GM12878 (cell line): ENCODE results near the gene TOX4. TPM values are rescaled to one million over a fixed set of nuclear protein-coding genes. Genes with fewer than 3 reads are reported as not detected.

Source experiments
- JUND ChIP-seq: IDR thresholded peaks from 2 replicates; pipeline ENCODE4 v1.6.1; 2012; ENCODE audit warnings: low read depth, mild to moderate bottlenecking, low read length, improper control_type of control experiment, moderate library complexity
- KLF5 ChIP-seq: fragments of 450-650 bp; IDR thresholded peaks from 2 replicates; pipeline ENCODE4 v1.6.1; 2014; ENCODE audit warnings: mild to moderate bottlenecking; ENCODE audit not compliant: partially characterized antibody
- NBN ChIP-seq: fragments of 450-650 bp; IDR thresholded peaks from 2 replicates; pipeline ENCODE4 v1.6.1; 2016
- SMAD1 ChIP-seq: fragments of 450-650 bp; IDR thresholded peaks from 2 replicates; pipeline ENCODE4 v1.6.1; 2018; ENCODE audit warnings: mild to moderate bottlenecking, low read depth; ENCODE audit not compliant: partially characterized antibody
- SP1 ChIP-seq: IDR thresholded peaks from one replicate; pipeline ENCODE4 v1.6.1; 2011; ENCODE audit warnings: low read depth, low read length
- ZNF207 ChIP-seq: fragments of 450-650 bp; IDR thresholded peaks from 2 replicates; pipeline ENCODE4 v1.6.1; 2014; ENCODE audit warnings: antibody characterized with exemption, mild to moderate bottlenecking, borderline replicate concordance
- ZNF24 ChIP-seq: fragments of 450-650 bp; IDR thresholded peaks from 2 replicates; pipeline ENCODE4 v1.6.1; 2017; ENCODE audit warnings: antibody characterized with exemption, mild to moderate bottlenecking
- polyA plus RNA-seq, 11 experiments: library from polyadenylated mRNA; depleted of rRNA in 4 of 11; unstranded in 6 of 11; stranded (reverse) in 5 of 11; fragments of >200 nt; fragmentation: Nextera tagmentation in 4 of 11; fragmentation: Illumina TruSeq in 1 of 11; extraction: Ambion mirVana in 4 of 11; extraction: Trizol in 1 of 11; gene quantifications; 1 replicate in 1 of 11; 2 replicates in 10 of 11; pipeline versions ENCODE4 v1.2.1 to v1.2.3, GENCODE V29; 2011 to 2016; ENCODE audit warnings: inconsistent platforms in 2 of 11, missing spikeins in 2 of 11, low read depth in 1 of 11
- total RNA-seq, 4 experiments: library from RNA; depleted of rRNA in 3 of 4; stranded (reverse); fragments of >200 nt in 3 of 4; fragmentation: Illumina TruSeq in 1 of 4; extraction: Trizol in 1 of 4; gene quantifications; 2 replicates each; pipeline versions ENCODE4 v1.2.1 to v1.2.3, GENCODE V29; 2013 to 2021
- TF ChIP-seq, protein P1 (sequence below): fragments of 450-650 bp; IDR thresholded peaks from 2 replicates; pipeline ENCODE4 v1.6.1; 2016; ENCODE audit warnings: mild to moderate bottlenecking, moderate library complexity, borderline replicate concordance
- TF ChIP-seq, protein P2 (sequence below): fragments of 450-650 bp; IDR thresholded peaks from 2 replicates; pipeline ENCODE4 v1.6.1; 2016; ENCODE audit warnings: mild to moderate bottlenecking
- TF ChIP-seq, protein P3 (sequence below), 3 experiments: IDR thresholded peaks in 2 of 3; conservative IDR thresholded peaks in 1 of 3; 2 replicates each; pipeline ENCODE4 v1.5.1; 2011; ENCODE audit warnings: low read depth in 3 of 3, low read length in 3 of 3, mild to moderate bottlenecking in 3 of 3, control low read depth in 2 of 3, moderate library complexity in 2 of 3, inconsistent platforms in 1 of 3, mixed read lengths in 1 of 3; ENCODE audit not compliant: control insufficient read depth in 2 of 3, insufficient read depth in 1 of 3; ENCODE audit errors: extremely low read depth in 1 of 3

The TOX4 gene
- total and polyA plus RNA-seq, 10 of the 15 experiments (the other 5 are each of a cell fraction or from before 2014, with no cell fraction given): 18.4 to 113 (median 55.2) TPM

DNA sequence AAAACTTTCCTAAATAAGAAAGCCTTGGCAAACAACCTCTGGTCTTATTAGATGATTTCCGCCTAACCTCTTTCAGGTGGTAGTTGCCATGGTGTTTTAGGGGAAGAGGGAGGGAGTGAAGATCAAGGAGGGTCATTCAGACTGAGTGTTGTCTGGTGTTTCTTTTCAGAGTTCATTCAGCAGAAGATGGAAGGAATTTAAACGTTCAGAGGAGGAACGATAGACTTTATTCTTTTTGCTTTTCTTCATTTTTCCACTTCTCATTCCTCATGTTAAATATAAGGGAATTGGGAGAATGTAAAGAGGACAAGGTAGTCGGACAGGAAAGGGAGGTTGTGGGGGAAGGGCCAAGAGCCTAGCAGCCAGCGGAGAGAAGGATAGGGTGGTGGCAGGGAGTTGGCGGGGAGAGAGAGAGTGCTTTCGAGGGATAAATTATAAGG is 66.5 kb downstream of the TOX4 start (continued):
- TF ChIP-seq, protein P1, sequence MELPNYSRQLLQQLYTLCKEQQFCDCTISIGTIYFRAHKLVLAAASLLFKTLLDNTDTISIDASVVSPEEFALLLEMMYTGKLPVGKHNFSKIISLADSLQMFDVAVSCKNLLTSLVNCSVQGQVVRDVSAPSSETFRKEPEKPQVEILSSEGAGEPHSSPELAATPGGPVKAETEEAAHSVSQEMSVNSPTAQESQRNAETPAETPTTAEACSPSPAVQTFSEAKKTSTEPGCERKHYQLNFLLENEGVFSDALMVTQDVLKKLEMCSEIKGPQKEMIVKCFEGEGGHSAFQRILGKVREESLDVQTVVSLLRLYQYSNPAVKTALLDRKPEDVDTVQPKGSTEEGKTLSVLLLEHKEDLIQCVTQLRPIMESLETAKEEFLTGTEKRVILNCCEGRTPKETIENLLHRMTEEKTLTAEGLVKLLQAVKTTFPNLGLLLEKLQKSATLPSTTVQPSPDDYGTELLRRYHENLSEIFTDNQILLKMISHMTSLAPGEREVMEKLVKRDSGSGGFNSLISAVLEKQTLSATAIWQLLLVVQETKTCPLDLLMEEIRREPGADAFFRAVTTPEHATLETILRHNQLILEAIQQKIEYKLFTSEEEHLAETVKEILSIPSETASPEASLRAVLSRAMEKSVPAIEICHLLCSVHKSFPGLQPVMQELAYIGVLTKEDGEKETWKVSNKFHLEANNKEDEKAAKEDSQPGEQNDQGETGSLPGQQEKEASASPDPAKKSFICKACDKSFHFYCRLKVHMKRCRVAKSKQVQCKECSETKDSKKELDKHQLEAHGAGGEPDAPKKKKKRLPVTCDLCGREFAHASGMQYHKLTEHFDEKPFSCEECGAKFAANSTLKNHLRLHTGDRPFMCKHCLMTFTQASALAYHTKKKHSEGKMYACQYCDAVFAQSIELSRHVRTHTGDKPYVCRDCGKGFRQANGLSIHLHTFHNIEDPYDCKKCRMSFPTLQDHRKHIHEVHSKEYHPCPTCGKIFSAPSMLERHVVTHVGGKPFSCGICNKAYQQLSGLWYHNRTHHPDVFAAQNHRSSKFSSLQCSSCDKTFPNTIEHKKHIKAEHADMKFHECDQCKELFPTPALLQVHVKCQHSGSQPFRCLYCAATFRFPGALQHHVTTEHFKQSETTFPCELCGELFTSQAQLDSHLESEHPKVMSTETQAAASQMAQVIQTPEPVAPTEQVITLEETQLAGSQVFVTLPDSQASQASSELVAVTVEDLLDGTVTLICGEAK: no peak
- TF ChIP-seq, protein P2, sequence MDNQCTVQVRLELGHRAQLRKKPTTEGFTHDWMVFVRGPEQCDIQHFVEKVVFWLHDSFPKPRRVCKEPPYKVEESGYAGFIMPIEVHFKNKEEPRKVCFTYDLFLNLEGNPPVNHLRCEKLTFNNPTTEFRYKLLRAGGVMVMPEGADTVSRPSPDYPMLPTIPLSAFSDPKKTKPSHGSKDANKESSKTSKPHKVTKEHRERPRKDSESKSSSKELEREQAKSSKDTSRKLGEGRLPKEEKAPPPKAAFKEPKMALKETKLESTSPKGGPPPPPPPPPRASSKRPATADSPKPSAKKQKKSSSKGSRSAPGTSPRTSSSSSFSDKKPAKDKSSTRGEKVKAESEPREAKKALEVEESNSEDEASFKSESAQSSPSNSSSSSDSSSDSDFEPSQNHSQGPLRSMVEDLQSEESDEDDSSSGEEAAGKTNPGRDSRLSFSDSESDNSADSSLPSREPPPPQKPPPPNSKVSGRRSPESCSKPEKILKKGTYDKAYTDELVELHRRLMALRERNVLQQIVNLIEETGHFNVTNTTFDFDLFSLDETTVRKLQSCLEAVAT: no peak
- TF ChIP-seq SP1 (no peak), KLF5 (no peak), NBN (no peak), JUND (no peak), ZNF207 (no peak), ZNF24 (no peak), SMAD1 (no peak)
- TF ChIP-seq, protein P3, sequence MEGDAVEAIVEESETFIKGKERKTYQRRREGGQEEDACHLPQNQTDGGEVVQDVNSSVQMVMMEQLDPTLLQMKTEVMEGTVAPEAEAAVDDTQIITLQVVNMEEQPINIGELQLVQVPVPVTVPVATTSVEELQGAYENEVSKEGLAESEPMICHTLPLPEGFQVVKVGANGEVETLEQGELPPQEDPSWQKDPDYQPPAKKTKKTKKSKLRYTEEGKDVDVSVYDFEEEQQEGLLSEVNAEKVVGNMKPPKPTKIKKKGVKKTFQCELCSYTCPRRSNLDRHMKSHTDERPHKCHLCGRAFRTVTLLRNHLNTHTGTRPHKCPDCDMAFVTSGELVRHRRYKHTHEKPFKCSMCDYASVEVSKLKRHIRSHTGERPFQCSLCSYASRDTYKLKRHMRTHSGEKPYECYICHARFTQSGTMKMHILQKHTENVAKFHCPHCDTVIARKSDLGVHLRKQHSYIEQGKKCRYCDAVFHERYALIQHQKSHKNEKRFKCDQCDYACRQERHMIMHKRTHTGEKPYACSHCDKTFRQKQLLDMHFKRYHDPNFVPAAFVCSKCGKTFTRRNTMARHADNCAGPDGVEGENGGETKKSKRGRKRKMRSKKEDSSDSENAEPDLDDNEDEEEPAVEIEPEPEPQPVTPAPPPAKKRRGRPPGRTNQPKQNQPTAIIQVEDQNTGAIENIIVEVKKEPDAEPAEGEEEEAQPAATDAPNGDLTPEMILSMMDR (IDR thresholded peaks at IDR 0.05 in 2 of 3, conservative IDR thresholded peaks at IDR 0.05 in 1 of 3; ENCODE audit: control insufficient read depth in 2 of 3, extremely low read depth in 1 of 3, insufficient read depth in 1 of 3, low read depth in 3 of 3, low read length in 3 of 3): no peak
